K562 (cell line): Measurements from ENCODE around the gene AGPAT1. TPM values are rescaled to one million over a fixed set of nuclear protein-coding genes. Genes with fewer than 3 reads are reported as not detected.

ENCODE experiments used
- ARID4B ChIP-seq: sonication (generic); formaldehyde crosslinking; IDR thresholded peaks from 2 replicates; pipeline ENCODE4 v1.8.0; 2022; ENCODE audit warnings: mild to moderate bottlenecking, missing genetic modification reagents
- HMG20B ChIP-seq: fragments of 250-450 bp; sonication (Bioruptor Pico); IDR thresholded peaks from 2 replicates; pipeline ENCODE4 v1.5.0; 2021; ENCODE audit warnings: mild to moderate bottlenecking
- KAT2B ChIP-seq: IDR thresholded peaks from one replicate; pipeline ENCODE4 v1.6.1; 2012; ENCODE audit warnings: low read depth, mild to moderate bottlenecking, control low read depth, inconsistent platforms, low read length, moderate library complexity
- NR3C1 ChIP-seq: sonication (generic); formaldehyde crosslinking; IDR thresholded peaks from 2 replicates; pipeline ENCODE4 v1.8.1; 2022; ENCODE audit warnings: missing genetic modification reagents
- TCF7L2 ChIP-seq: fragments of 150-350 bp; IDR thresholded peaks from 2 replicates; pipeline ENCODE4 v1.6.1; 2016; ENCODE audit warnings: low read depth, mild to moderate bottlenecking, low read length, moderate library complexity
- ZBTB26 ChIP-seq: fragments of 450-650 bp; formaldehyde crosslinking; IDR thresholded peaks from 2 replicates; pipeline ENCODE4 v1.4.0; 2022; ENCODE audit warnings: missing genetic modification characterization
- ZKSCAN8 ChIP-seq: fragments of 200-800 bp; sonication (Bioruptor generic); IDR thresholded peaks from 2 replicates; pipeline ENCODE4 v1.6.1; 2016; ENCODE audit warnings: missing genetic modification characterization, missing compliant biosample characterization
- ZNF384 ChIP-seq: IDR thresholded peaks from 2 replicates; pipeline ENCODE4 v1.6.1; 2012; ENCODE audit warnings: low read depth, low read length, improper control_type of control experiment
- ZNF707 ChIP-seq: fragments of 250-450 bp; sonication (Bioruptor Pico); conservative IDR thresholded peaks from 2 replicates; pipeline ENCODE4 v1.8.0; 2022; ENCODE audit warnings: inconsistent platforms, mild to moderate bottlenecking, moderate library complexity
- polyA plus RNA-seq, 8 experiments: library from polyadenylated mRNA; depleted of rRNA in 4 of 8; stranded (reverse) in 5 of 8; unstranded in 3 of 8; fragments of >200 nt; fragmentation: Nextera tagmentation in 2 of 8; fragmentation: Illumina TruSeq in 1 of 8; extraction: Ambion mirVana in 2 of 8; extraction: Trizol in 1 of 8; gene quantifications; 2 replicates each; pipeline versions ENCODE4 v1.2.1 to v1.2.3, GENCODE V29; 2011 to 2014; ENCODE audit warnings: inconsistent platforms in 1 of 8, missing spikeins in 1 of 8
- total RNA-seq, 7 experiments: library from RNA; depleted of rRNA in 6 of 7; stranded (reverse); fragments of >200 nt in 6 of 7; fragmentation: Illumina TruSeq in 2 of 7; extraction: Trizol in 2 of 7; gene quantifications; 2 replicates each; pipeline versions ENCODE4 v1.2.1 to v1.2.3, GENCODE V29; 2011 to 2021; ENCODE audit warnings: low replicate concordance in 1 of 7
- TF ChIP-seq, protein P1 (sequence below): fragments of 200-600 bp; sonication (generic); IDR thresholded peaks from one replicate; pipeline ENCODE4 v1.6.1; 2012; ENCODE audit warnings: mild to moderate bottlenecking, low read depth, low read length, inconsistent platforms

AGPAT1 gene
- total and polyA plus RNA-seq, 9 of the 15 experiments (the other 6 are each of a cell fraction or from before 2014, with no cell fraction given), result 37.9 to 176 (median 69.4) TPM

DNA sequence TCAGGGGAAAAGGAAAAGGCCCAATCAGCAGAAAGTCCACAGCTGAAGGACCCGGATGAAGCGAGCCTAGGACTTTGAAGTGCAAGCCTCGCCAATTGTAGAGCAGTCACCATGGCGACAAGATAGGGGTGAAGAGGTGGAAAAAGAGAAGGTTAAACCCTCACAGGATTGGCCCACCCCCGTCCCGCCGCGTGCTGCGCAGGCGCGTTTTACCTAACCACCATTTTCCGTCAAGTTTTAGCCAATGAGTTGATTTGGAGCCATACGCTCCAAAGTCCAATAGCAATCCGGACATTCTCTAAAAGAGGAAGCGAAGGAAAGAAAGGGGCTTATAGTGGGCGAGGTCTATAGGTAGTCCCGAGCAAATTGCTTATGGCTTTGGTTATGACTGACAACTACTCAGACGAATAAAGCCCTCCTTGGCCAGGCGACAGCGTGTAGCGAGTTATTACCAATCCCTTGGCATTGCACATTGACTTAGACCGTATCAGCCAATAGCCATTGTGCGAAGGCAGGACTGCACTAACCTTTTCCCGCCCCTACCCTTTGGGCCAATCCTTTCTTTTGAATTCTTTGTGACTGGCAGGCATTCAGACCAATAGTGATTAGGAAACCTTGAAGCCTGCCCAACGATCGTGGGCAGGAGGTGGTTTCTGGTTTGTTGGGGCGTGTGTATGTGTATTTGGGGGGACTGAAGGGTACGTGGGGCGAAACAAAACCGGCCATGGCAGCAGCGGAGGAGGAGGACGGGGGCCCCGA lies 2.1 kb upstream of the AGPAT1 start, which contains the start of gene RNF5 (continued):
- no peak for TF ChIP-seq KAT2B
- TF ChIP-seq NR3C1, result no peak
- TF ChIP-seq ZKSCAN8 (CRISPR knock-in tag), result no peak
- TF ChIP-seq ZNF707 (CRISPR knock-in tag), result no peak
- no peak for TF ChIP-seq ZBTB26 (CRISPR knock-in tag)
- no peak for TF ChIP-seq ARID4B (CRISPR knock-in tag)
- TF ChIP-seq ZNF384, result no peak
- no peak for TF ChIP-seq HMG20B (CRISPR knock-in tag)
- TF ChIP-seq, protein P1, sequence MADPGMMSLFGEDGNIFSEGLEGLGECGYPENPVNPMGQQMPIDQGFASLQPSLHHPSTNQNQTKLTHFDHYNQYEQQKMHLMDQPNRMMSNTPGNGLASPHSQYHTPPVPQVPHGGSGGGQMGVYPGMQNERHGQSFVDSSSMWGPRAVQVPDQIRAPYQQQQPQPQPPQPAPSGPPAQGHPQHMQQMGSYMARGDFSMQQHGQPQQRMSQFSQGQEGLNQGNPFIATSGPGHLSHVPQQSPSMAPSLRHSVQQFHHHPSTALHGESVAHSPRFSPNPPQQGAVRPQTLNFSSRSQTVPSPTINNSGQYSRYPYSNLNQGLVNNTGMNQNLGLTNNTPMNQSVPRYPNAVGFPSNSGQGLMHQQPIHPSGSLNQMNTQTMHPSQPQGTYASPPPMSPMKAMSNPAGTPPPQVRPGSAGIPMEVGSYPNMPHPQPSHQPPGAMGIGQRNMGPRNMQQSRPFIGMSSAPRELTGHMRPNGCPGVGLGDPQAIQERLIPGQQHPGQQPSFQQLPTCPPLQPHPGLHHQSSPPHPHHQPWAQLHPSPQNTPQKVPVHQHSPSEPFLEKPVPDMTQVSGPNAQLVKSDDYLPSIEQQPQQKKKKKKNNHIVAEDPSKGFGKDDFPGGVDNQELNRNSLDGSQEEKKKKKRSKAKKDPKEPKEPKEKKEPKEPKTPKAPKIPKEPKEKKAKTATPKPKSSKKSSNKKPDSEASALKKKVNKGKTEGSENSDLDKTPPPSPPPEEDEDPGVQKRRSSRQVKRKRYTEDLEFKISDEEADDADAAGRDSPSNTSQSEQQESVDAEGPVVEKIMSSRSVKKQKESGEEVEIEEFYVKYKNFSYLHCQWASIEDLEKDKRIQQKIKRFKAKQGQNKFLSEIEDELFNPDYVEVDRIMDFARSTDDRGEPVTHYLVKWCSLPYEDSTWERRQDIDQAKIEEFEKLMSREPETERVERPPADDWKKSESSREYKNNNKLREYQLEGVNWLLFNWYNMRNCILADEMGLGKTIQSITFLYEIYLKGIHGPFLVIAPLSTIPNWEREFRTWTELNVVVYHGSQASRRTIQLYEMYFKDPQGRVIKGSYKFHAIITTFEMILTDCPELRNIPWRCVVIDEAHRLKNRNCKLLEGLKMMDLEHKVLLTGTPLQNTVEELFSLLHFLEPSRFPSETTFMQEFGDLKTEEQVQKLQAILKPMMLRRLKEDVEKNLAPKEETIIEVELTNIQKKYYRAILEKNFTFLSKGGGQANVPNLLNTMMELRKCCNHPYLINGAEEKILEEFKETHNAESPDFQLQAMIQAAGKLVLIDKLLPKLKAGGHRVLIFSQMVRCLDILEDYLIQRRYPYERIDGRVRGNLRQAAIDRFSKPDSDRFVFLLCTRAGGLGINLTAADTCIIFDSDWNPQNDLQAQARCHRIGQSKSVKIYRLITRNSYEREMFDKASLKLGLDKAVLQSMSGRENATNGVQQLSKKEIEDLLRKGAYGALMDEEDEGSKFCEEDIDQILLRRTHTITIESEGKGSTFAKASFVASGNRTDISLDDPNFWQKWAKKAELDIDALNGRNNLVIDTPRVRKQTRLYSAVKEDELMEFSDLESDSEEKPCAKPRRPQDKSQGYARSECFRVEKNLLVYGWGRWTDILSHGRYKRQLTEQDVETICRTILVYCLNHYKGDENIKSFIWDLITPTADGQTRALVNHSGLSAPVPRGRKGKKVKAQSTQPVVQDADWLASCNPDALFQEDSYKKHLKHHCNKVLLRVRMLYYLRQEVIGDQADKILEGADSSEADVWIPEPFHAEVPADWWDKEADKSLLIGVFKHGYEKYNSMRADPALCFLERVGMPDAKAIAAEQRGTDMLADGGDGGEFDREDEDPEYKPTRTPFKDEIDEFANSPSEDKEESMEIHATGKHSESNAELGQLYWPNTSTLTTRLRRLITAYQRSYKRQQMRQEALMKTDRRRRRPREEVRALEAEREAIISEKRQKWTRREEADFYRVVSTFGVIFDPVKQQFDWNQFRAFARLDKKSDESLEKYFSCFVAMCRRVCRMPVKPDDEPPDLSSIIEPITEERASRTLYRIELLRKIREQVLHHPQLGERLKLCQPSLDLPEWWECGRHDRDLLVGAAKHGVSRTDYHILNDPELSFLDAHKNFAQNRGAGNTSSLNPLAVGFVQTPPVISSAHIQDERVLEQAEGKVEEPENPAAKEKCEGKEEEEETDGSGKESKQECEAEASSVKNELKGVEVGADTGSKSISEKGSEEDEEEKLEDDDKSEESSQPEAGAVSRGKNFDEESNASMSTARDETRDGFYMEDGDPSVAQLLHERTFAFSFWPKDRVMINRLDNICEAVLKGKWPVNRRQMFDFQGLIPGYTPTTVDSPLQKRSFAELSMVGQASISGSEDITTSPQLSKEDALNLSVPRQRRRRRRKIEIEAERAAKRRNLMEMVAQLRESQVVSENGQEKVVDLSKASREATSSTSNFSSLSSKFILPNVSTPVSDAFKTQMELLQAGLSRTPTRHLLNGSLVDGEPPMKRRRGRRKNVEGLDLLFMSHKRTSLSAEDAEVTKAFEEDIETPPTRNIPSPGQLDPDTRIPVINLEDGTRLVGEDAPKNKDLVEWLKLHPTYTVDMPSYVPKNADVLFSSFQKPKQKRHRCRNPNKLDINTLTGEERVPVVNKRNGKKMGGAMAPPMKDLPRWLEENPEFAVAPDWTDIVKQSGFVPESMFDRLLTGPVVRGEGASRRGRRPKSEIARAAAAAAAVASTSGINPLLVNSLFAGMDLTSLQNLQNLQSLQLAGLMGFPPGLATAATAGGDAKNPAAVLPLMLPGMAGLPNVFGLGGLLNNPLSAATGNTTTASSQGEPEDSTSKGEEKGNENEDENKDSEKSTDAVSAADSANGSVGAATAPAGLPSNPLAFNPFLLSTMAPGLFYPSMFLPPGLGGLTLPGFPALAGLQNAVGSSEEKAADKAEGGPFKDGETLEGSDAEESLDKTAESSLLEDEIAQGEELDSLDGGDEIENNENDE, result no peak
- peak; percentile 80 for TF ChIP-seq TCF7L2
